ENCODE data around the gene TAAR6.
"Not testable (repeated sequence)": the region's sequence is repeated elsewhere in the genome, so short reads cannot be mapped to it uniquely, and the experiment has no call there.

Gene TAAR6

GRCh38 chr6:132551214-132551613, 18.9 kb upstream of the TAAR6 start:
- Histone ChIP-seq H3K4me1 (ENCODE audit: control insufficient read depth, insufficient read depth, low read length) (no peaks in the 10 kb centered on the region), H3K36me3 (ENCODE audit: control insufficient read depth, insufficient read depth, low read length) (no peaks in the 10 kb centered on the region), H3K4me3 (ENCODE audit: low read length) (no peak overlapping the region), H3K9me3 (ENCODE audit: control insufficient read depth, low read length) (no peaks in the 10 kb centered on the region), H3K9ac (ENCODE audit: low read length) (no peak overlapping the region), H3K27me3 (ENCODE audit: control insufficient read depth, insufficient read depth, low read length) (peaks cover 21% of the 10 kb centered on the region)

- Histone ChIP-seq H3K36me3 (ENCODE audit: control insufficient read depth, insufficient read depth, low read length) (no peaks in the 10 kb centered on the region), H3K9ac (ENCODE audit: low read length) (no peak within 1 kb of the TSS), H3K4me3 (ENCODE audit: low read length) (no peak within 1 kb of the TSS), H3K27me3 (ENCODE audit: control insufficient read depth, insufficient read depth, low read length) (peaks cover 21% of the 10 kb centered on the region), H3K9me3 (ENCODE audit: control insufficient read depth, low read length) (no peaks in the 10 kb centered on the region), H3K4me1 (ENCODE audit: control insufficient read depth, insufficient read depth, low read length) (no peaks in the 10 kb centered on the region)
Measured at GRCh38 chr6:132552372-132552771, 17.8 kb upstream of the TAAR6 start, which contains the start of gene TAAR8. Gene TAAR8 (plus strand): TSS chr6:132552672. CDS start chr6:132552693, 21 bp downstream.

GRCh38 chr6:132560087-132560486, 10.0 kb upstream of the TAAR6 start:
- H3K4me3 ChIP-seq (ENCODE audit: low read length); H3K9ac ChIP-seq (ENCODE audit: low read length); H3K4me1 ChIP-seq (ENCODE audit: control insufficient read depth, insufficient read depth, low read length); H3K36me3 ChIP-seq (ENCODE audit: control insufficient read depth, insufficient read depth, low read length); H3K9me3 ChIP-seq (ENCODE audit: control insufficient read depth, low read length): not testable (repeated sequence)
- H3K27me3 ChIP-seq (ENCODE audit: control insufficient read depth, insufficient read depth, low read length) = peaks cover 17% of the 10 kb centered on the region

GRCh38 chr6:132566404-132566803, 3.7 kb upstream of the TAAR6 start:
- H3K4me1 ChIP-seq (ENCODE audit: control insufficient read depth, insufficient read depth, low read length) = no peaks in the 10 kb centered on the region
- H3K9ac ChIP-seq (ENCODE audit: low read length) = no peak overlapping the region
- H3K9me3 ChIP-seq (ENCODE audit: control insufficient read depth, low read length) = no peaks in the 10 kb centered on the region
- no peaks in the 10 kb centered on the region for H3K36me3 ChIP-seq (ENCODE audit: control insufficient read depth, insufficient read depth, low read length)
- peaks cover 33% of the 10 kb centered on the region for H3K27me3 ChIP-seq (ENCODE audit: control insufficient read depth, insufficient read depth, low read length)
- H3K4me3 ChIP-seq (ENCODE audit: low read length) = no peak overlapping the region

GRCh38 chr6:132567566-132567965, 2.6 kb upstream of the TAAR6 start:
- Histone ChIP-seq H3K36me3 (ENCODE audit: control insufficient read depth, insufficient read depth, low read length) (no peaks in the 10 kb centered on the region), H3K9me3 (ENCODE audit: control insufficient read depth, low read length) (no peaks in the 10 kb centered on the region), H3K9ac (ENCODE audit: low read length) (no peak overlapping the region), H3K4me1 (ENCODE audit: control insufficient read depth, insufficient read depth, low read length) (no peaks in the 10 kb centered on the region), H3K27me3 (ENCODE audit: control insufficient read depth, insufficient read depth, low read length) (peaks cover 30% of the 10 kb centered on the region), H3K4me3 (ENCODE audit: low read length) (no peak overlapping the region)

GRCh38 chr6:132568611-132569010, 1.5 kb upstream of the TAAR6 start:
- Histone ChIP-seq H3K9me3 (ENCODE audit: control insufficient read depth, low read length) (no peaks in the 10 kb centered on the region), H3K9ac (ENCODE audit: low read length) (no peak overlapping the region), H3K27me3 (ENCODE audit: control insufficient read depth, insufficient read depth, low read length) (peaks cover 20% of the 10 kb centered on the region), H3K4me1 (ENCODE audit: control insufficient read depth, insufficient read depth, low read length) (no peaks in the 10 kb centered on the region), H3K36me3 (ENCODE audit: control insufficient read depth, insufficient read depth, low read length) (no peaks in the 10 kb centered on the region), H3K4me3 (ENCODE audit: low read length) (no peak overlapping the region)

GRCh38 chr6:132569170-132569569, 952 bp upstream of the TAAR6 start:
- peaks cover 20% of the 10 kb centered on the region for H3K27me3 ChIP-seq (ENCODE audit: control insufficient read depth, insufficient read depth, low read length)

GRCh38 chr6:132571774-132572173, 1.7 kb downstream of the TAAR6 start:
- Histone ChIP-seq H3K9me3 (ENCODE audit: control insufficient read depth, low read length) (no peaks in the 10 kb centered on the region), H3K4me1 (ENCODE audit: control insufficient read depth, insufficient read depth, low read length) (no peaks in the 10 kb centered on the region), H3K9ac (ENCODE audit: low read length) (no peak overlapping the region), H3K27me3 (ENCODE audit: control insufficient read depth, insufficient read depth, low read length) (peaks cover 29% of the 10 kb centered on the region), H3K36me3 (ENCODE audit: control insufficient read depth, insufficient read depth, low read length) (no peaks in the 10 kb centered on the region), H3K4me3 (ENCODE audit: low read length) (no peak overlapping the region)

More at GRCh38 chr6:132569170-132569569, 952 bp upstream of the TAAR6 start:
- no peaks in the 10 kb centered on the region for H3K9me3 ChIP-seq (ENCODE audit: control insufficient read depth, low read length)
- H3K4me3 ChIP-seq (ENCODE audit: low read length) = no peak overlapping the region
- H3K4me1 ChIP-seq (ENCODE audit: control insufficient read depth, insufficient read depth, low read length) = no peaks in the 10 kb centered on the region
- no peak overlapping the region for H3K9ac ChIP-seq (ENCODE audit: low read length)
- no peaks in the 10 kb centered on the region for H3K36me3 ChIP-seq (ENCODE audit: control insufficient read depth, insufficient read depth, low read length)

GRCh38 chr6:132584698-132585097, 14.6 kb downstream of the TAAR6 start:
- Histone ChIP-seq H3K27me3 (ENCODE audit: control insufficient read depth, insufficient read depth, low read length) (peaks cover 24% of the 10 kb centered on the region), H3K9me3 (ENCODE audit: control insufficient read depth, low read length) (no peaks in the 10 kb centered on the region), H3K36me3 (ENCODE audit: control insufficient read depth, insufficient read depth, low read length) (no peaks in the 10 kb centered on the region), H3K9ac (ENCODE audit: low read length) (no peak overlapping the region), H3K4me3 (ENCODE audit: low read length) (no peak overlapping the region), H3K4me1 (ENCODE audit: control insufficient read depth, insufficient read depth, low read length) (no peaks in the 10 kb centered on the region)

GRCh38 chr6:132587424-132587823, 17.3 kb downstream of the TAAR6 start:
- Histone ChIP-seq H3K36me3 (ENCODE audit: control insufficient read depth, insufficient read depth, low read length) (no peaks in the 10 kb centered on the region), H3K9ac (ENCODE audit: low read length) (no peak overlapping the region), H3K9me3 (ENCODE audit: control insufficient read depth, low read length) (no peaks in the 10 kb centered on the region), H3K4me3 (ENCODE audit: low read length) (no peak overlapping the region), H3K27me3 (ENCODE audit: control insufficient read depth, insufficient read depth, low read length) (peaks cover 19% of the 10 kb centered on the region), H3K4me1 (ENCODE audit: control insufficient read depth, insufficient read depth, low read length) (no peaks in the 10 kb centered on the region)

GRCh38 chr6:132589454-132589853, 19.3 kb downstream of the TAAR6 start, which contains the start of gene TAAR5:
Gene TAAR5 (minus strand): TSS chr6:132589741. CDS start chr6:132589686, 55 bp downstream.
- Histone ChIP-seq H3K27me3 (ENCODE audit: control insufficient read depth, insufficient read depth, low read length) (peaks cover 21% of the 10 kb centered on the region), H3K4me1 (ENCODE audit: control insufficient read depth, insufficient read depth, low read length) (no peaks in the 10 kb centered on the region), H3K9me3 (ENCODE audit: control insufficient read depth, low read length) (no peaks in the 10 kb centered on the region), H3K4me3 (ENCODE audit: low read length) (no peak within 1 kb of the TSS), H3K9ac (ENCODE audit: low read length) (no peak within 1 kb of the TSS), H3K36me3 (ENCODE audit: control insufficient read depth, insufficient read depth, low read length) (no peaks in the 10 kb centered on the region)

GRCh38 chr6:132590362-132590761, 20.2 kb downstream of the TAAR6 start:
- no peak overlapping the region for H3K4me3 ChIP-seq (ENCODE audit: low read length)
- H3K9me3 ChIP-seq (ENCODE audit: control insufficient read depth, low read length) = no peaks in the 10 kb centered on the region
- no peak overlapping the region for H3K9ac ChIP-seq (ENCODE audit: low read length)
- H3K4me1 ChIP-seq (ENCODE audit: control insufficient read depth, insufficient read depth, low read length) = no peaks in the 10 kb centered on the region
- no peaks in the 10 kb centered on the region for H3K36me3 ChIP-seq (ENCODE audit: control insufficient read depth, insufficient read depth, low read length)
- peaks cover 30% of the 10 kb centered on the region for H3K27me3 ChIP-seq (ENCODE audit: control insufficient read depth, insufficient read depth, low read length)

- Histone ChIP-seq H3K4me1 (ENCODE audit: control insufficient read depth, insufficient read depth, low read length) (no peaks in the 10 kb centered on the region), H3K36me3 (ENCODE audit: control insufficient read depth, insufficient read depth, low read length) (no peaks in the 10 kb centered on the region), H3K4me3 (ENCODE audit: low read length) (no peak overlapping the region), H3K9me3 (ENCODE audit: control insufficient read depth, low read length) (no peaks in the 10 kb centered on the region), H3K27me3 (ENCODE audit: control insufficient read depth, insufficient read depth, low read length) (peaks cover 25% of the 10 kb centered on the region), H3K9ac (ENCODE audit: low read length) (no peak overlapping the region)
Measured at GRCh38 chr6:132592855-132593254, 22.7 kb downstream of the TAAR6 start.
